GM19324 (cell line): ENCODE data around the gene SFTPA2.
"Not testable (repeated sequence)": the region's sequence is repeated elsewhere in the genome, so short reads cannot be mapped to it uniquely, and the experiment has no call there.

Source experiments
- ATAC-seq: cut with Tn5 transposase; IDR thresholded peaks from one replicate; pipeline ENCODE4 v1.9.1; 2021; ENCODE audit warnings: mild to moderate bottlenecking, moderate library complexity; ENCODE audit not compliant: unreplicated experiment, low FRiP score

The SFTPA2 gene

DNA sequence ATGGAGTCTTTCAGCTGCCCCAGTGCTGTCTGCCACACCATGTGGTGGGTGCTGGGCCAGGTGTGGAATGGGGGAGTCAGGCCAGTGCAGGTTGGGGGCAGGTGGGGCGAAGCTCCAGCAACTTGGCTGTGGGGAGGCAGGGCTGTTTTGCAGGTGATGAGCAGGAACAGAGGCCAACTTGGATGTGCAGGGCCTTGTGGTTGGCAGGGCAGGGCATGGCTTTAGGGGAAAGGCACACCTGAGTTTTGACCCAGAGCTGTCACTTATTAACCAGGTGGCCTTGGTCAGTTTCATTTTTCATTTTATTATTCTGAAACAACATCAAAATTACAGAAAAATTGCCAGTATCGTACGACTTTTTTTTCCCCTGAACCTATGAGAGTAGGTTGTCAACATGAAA, 1.1 kb upstream of the SFTPA2 start:
- ATAC-seq, result no peak

DNA sequence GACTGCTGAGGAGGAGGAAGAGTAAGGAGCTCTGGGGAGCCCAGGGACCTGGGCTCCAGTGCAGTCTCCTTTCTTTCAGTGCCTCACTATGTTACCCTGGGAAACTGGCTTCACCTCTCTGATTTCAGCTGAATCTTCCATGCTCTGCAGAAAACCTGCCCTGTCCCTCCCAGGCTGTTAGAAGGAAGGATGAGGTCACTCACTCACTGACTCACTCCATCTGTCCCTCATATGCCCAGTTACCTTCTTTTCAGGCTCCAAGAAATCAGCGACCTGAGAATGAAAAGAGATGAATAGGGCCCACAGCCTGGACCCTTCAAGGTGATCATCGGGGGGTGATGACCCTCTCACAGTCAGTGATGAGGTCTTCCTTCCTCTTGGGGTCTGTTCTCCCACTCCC, 481 bp downstream of the SFTPA2 start:
- ATAC-seq, result no peak

DNA sequence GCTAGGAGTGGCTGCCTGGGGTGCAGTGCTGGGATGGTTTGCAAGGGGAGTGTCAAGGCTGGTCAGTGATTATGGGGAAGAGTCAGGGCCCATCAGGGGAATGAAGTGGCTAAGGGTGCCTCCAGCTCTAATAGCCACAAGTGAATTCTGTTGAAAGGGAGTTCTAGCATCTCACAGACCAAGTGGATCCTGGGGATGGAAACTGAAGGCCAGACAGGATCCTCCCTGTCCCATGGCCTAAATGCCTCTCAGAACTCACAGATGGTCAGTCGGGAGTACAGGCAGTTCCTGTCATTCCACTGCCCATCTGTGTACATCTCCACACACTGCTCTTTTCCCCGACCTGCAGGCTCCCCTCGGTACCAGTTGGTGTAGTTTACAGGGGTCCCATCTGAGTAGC, 3.2 kb downstream of the SFTPA2 start:
- ATAC-seq, result not testable (repeated sequence)

DNA sequence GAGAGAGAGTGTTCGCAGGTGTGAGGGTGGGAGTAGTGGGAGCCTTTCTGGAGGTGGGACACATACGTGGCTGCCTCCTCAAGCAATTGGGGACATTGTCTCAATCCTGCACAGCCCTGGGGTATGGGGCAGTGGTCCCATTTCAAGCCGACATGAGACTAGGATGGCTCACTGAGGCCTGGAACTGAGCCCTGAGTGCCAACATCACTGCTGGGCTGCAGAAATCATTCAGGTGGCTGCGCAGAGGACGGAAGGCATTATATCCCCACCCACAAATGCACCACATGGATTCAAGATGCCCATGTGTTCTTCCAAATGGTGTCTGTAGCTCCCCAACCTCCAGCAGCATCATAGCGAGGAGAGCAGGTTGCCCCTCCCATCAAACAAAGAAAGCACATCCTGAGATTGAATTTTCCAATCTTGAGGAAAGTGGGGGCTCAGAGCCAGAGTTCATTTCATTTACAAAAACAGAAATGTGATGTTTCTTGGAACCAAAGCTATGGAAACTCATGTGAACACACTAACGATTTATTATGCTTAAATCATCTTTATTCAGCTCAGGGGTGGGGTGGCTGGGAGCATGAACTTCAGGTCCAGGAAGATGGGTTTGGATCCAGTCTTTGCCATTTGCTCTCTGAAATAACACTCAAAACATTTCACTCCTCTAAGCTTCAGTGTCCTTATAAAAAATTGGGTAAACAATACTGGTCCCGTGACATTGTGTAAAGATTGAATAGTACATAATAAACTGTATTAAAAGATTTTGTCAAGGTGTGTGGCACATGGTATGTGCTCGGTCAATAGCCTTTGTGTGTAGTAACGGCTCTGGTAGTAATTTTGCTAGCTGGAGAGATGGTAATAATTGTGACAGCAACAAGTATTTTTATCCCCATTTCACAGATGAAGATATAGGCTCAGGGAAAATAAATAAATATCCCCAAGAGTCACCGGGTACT, 4.6 kb downstream of the SFTPA2 start:
- no peak for ATAC-seq

DNA sequence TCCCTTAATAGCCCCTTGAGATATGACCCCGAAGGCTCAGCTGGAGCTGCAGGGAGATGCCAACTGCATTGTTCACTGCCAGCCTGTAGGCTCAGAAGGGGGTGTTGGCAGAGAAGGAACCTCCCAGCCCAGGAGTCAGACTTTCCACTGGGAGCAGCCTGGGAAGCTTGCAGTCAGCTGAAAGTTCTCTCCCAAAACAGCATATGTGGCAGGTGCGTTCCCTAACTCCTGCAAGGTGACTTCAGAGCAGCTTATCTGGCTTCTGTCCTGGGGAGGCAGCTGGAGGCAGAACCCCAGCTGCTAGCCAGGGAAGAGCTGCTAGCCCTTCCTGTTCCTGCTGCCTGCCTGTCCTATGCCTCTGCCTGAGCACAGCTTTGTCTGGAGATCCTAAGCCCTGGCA, 8.1 kb downstream of the SFTPA2 start:
- ATAC-seq, result no peak

DNA sequence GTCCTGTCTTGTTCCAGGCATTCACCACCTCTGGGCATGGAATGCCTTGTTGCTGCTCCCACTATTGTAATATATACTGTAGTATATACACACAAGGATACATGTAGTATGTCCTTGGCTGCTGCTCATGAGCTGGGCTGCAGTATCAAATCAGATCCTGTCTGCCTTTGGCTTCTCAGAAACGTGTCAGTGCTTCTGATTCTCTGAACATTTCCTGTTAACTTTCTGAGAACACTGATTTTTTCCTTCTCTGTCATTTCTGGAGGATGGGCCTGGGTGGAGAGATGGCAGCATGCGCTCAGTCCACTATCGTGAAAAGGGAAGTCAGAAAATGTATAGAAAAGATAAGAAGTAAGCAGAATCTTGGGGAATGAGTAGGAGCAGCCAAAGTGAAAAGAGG, 12.2 kb downstream of the SFTPA2 start:
- ATAC-seq, result no peak

DNA sequence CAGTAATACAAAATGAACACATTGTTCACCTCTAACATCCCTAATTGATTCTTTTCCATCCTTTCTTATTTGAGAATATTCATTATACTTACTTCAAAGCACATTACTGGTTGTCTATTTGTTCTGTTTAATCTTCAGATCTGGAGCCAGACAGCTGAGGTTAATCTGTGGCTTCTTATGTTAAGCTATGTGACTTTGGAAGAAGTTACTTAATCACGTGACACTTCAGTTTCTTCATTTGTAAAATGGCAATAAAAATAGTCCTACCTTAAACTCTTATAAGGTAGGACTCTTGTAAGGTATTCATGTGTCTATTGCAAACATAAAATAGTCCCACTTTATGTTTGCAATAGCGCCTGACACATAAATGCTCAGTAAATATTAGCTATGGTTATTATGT, 13.1 kb downstream of the SFTPA2 start:
- ATAC-seq, result not testable (repeated sequence)

DNA sequence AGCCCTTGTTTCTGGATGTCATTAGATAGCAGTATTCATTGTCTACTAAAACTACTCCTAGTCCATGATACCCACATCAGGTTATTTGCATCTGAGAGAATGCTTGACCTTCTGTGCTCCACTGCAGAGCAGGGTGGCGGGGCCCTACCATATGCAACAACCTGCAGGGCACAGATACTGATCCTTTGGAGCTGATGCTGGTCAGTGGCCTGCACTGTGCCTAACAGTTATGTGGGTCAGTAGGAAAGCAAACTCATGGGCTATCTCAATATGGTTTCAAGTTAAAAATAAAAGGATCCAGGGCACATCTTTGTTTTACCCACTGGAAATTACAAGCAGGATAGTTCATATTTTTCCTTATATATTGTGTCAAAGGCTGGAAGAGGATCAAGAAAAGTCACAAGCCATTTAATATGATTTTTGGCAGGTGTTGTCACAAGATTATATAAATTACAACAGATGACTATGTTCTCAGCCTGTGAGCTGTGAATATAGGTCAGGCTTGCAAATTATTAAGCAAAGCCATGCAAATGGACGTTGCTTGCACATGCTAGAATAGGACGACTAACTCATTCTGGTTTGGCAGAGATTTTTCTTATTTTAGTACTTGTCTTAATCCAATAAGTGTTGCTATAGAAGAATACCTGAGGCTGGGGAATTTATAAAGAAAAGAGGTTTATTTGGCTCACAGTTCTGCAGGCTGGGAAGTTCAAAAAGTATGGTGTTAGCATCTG, 15.1 kb downstream of the SFTPA2 start:
- not testable (repeated sequence) for ATAC-seq

DNA sequence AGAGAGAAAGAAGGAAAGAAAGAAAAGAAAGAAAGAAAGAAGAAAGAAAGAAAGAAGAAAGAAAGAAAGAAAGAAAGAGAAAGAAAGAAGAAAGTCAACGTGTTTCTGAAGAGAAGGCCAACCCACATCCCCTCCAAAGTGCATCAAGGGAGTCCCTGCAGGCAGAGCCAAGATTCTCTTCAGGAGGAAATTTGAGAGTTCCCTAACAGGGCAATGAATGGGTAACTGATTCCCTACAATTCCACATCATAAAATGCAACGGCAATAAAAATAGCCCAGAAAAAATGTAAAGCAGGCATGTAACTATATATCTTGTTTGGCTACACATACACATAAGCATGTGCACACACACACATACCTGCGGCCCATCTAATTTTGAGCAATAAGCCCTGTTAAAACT, 15.8 kb downstream of the SFTPA2 start:
- ATAC-seq, result not testable (repeated sequence)

DNA sequence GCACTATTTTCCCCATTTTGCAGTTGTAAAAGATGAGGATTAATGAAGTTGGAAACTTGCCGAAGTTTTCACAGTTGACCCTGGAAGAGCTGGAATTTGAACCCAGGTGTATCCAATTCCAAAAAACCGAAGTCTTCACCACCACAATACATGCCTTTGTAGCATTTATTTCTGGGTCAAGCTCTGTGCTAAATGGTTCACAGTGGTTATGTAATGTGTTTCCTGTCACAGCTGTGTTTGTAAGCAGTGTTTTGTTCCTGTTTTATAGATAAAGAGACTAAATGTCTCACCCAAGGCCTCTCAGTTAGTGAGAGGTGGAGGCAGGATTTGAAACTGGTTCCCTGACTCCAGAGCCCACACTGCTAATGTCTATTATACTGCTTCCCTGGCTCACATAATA, 17.6 kb downstream of the SFTPA2 start:
- ATAC-seq, result no peak

DNA sequence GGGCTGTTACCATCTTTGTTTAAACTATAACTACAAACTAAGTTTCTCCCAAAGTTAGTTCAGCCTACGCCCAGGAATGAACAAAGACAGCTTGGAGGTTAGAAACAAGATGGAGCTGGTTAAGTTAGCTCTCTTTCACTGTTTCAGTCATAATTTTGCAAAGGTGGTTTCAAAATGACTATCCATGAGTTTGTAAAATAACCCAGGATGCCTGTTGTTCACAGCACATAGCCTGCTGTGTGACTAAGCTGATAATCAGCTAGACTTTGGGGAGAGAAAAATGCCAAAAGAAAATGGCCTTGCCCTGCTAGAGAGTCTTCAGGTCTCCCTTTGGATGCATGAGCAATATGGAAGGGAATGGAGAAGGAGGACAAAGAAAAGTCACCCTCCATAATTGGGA, 19.3 kb downstream of the SFTPA2 start:
- not testable (repeated sequence) for ATAC-seq

DNA sequence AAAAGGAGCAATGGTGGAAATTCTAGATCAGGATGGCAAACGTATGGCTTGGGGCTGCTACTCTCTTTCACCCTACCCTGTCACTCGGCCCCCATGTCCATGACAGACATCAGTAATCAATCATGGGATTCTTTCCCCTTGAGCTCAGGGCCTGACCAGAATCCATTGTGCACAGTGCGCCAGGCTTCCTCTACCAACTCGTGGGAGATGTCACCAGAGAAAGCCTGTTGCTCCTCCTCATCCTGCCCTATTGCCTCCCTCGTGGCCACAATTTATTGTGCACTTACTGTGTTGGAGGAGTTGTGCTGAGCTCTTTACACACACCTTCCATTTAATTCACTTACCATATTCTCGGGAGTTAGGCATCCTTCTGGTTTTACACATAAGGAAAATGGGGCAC, 21.9 kb downstream of the SFTPA2 start:
- ATAC-seq, result not testable (repeated sequence)

DNA sequence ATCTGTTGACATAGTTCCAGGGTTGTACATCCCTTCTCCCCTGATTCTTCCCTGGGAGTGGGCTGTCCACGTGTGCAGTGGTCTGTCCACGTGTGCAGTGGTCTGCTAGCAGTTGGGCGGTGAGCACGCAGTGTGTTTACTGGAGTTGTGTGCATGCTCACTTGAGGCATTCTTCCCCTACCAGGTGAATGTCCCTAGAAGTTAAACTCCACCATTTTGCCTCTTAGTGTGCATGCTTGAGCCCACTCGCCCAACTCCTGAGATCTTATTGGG, 26.4 kb downstream of the SFTPA2 start:
- not testable (repeated sequence) for ATAC-seq

DNA sequence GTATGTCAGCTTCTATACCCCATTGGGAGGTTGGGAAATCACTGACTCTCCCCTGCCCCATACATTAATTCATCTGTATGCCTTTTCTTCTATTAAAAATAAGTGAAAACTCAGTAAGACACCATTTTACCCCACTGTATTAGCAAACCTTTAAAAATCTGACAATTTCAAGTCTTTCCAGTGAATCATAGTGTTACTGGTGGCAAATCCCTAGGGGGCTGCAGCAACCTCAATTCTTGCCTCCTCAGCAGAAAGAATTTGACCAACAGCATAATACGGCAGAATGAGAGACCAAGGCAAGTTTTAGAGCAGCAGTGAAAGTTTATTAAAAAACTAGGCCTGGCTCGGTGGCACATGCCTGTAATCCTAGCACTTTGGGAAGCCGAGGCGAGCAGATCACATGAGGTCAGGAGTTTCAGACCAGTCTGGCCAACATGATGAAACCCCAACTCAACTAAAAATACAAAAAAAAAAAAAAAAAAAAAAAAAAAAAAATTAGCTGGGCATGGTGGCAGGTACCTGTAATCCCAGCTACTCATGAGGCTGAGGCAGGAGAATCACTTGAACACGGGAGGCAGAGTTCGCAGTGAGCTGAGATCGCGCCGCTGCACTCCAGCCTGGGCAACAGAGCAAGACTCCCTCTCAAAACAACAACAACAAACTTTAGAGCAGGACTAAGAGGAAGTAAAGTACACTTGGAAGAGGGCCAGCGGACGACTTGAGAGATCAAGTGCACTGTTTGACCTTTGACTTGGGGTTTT, 26.9 kb downstream of the SFTPA2 start:
- not testable (repeated sequence) for ATAC-seq

DNA sequence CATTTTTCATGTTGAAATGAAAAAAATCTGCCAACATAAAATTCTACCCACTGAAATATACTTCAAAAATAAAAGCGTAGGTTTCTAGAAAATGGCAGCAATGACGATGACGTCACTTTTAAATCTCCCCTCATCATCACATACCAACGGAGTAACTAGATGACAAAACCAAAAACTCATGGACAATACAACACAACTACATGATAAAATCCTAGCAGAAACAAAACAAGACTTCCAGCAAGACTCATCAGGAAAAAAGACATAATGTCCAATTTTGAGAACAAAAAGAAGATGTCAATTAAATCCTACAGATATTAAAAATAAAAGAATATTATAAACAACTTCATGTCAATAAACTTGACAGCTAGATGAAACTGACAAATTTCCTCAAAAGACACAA, 31.9 kb downstream of the SFTPA2 start:
- not testable (repeated sequence) for ATAC-seq

DNA sequence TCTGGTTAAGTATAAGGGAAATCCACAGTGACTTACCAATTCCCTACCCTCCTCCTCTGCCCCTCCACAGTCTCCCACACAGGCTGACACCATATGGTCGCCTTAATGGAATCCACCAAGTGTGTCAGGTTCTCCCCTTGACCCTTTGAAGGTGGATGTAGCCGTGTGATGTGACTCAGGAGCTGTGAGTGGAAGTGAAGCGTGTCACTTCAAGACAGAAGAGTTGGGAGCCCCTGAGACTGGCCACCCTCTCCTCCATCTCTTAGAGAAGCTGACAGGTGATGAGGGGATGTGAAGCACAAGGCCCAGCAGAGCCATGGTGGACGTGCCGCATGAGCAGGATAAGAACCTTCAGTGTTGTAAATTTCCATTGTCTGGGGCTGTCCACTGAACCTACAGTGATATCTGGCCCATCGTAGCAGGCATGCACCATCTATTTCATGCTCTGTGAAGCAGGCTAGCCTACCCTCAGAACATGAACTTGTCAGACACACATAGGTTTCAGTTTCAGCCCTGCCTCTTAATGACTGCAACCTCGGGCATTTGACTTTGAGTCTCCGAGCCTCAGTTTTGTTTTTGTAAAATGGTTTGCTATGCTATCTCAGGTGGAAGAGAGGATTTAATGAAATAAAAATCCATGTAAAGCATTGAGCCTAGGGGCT, 35.0 kb downstream of the SFTPA2 start:
- peak; percentile 65 for ATAC-seq

DNA sequence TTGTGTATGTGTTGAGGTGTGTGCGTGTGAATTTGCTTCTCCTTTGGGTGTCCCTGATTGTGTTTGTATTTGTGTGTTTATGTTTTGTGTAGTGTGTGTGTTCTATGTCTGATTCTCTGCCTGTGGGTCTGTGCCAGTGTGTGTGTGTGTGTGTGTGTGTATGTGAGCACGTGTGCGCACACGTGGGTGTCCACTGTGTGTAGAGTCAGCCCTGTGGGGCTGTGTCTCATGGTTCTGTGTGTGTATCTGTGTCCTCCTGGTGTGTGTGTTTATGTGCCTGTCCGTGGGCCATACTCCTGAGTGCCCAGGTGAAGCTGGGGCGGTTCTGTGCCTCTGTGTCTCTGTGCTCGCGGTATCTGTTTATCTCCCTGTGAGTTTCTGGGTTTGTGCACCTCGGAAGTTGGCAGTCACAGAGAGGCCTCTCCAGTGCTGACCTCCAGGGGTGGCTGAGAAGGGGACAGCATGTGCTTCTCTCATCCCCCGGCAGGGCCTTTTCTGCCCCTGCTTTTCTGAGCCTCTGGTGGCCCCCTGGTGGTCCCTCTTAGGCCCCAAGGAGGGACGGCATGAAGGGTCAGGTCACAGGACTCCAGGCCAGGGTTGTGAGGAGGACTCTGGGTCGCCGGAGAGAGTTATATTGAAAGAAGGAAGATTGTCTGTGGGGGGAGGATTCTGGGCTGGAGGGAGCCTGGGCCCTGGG, 36.9 kb downstream of the SFTPA2 start:
- not testable (repeated sequence) for ATAC-seq

DNA sequence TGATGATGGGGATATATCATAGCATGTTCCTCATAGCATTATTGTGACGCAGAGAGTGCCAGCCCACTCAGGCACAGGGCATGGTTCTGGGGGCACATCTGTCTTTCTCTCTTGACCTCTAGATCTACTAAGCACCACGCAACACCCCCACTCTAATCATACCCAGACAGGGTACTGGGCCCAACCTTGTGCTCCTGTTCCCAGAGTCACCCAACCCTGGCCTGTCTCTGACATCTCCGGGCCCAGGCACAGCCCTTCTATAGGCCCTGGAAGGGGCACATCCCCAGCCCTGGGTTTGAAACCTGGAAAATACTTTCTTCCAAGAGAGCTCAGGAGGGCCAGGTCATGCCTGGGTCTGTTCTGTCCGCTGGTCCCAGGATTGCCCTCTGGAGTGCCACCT, 37.7 kb downstream of the SFTPA2 start:
- not testable (repeated sequence) for ATAC-seq

DNA sequence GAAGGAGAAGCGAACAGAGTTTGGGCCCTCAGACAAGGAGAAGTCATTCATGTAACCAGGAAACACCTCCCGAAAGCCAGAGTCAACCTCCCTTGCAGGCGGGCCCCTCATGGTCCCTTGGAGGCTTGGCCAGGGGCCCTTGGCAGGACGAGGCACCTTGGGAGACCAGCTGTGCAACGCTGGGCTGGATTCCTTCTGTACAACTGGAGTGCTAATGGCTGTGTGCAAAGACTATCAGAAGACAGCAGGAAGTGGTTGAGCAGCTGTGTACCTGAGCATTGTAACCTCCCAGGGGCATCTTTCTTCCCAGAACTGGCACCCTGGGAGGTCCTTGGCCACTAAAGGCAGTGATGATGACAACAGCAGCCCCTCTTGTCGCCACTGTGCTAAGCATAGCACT, 38.5 kb downstream of the SFTPA2 start:
- ATAC-seq, result not testable (repeated sequence)

DNA sequence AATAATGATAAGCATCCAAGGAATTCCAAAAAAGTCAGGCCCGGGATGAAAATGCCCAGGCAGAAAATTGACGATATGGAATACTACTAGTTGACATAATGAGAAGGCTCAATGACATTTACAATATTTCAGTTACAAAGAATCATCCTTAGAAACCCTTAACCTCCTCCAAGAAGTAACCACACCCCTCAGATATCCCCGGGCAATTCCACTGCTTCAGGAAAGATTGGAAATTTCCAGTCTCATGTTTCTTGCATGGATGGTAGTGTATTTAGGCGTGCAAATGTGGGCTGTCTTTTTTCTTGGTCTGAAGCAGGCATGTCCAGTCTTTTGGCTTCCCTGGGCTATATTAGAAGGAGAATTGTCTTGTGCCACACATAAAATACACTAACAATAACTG, 42.6 kb downstream of the SFTPA2 start:
- ATAC-seq, result not testable (repeated sequence)
